GM18499 (cell line): ENCODE data around the gene ABHD17C.
"Not testable (repeated sequence)": the region's sequence is repeated elsewhere in the genome, so short reads cannot be mapped to it uniquely, and the experiment has no call there.

Experiments used
- ATAC-seq: cut with Tn5 transposase; IDR thresholded peaks from one replicate; pipeline ENCODE4 v1.9.1; 2021; ENCODE audit warnings: moderate number of reproducible peaks; ENCODE audit not compliant: insufficient read depth, unreplicated experiment

The ABHD17C gene

DNA sequence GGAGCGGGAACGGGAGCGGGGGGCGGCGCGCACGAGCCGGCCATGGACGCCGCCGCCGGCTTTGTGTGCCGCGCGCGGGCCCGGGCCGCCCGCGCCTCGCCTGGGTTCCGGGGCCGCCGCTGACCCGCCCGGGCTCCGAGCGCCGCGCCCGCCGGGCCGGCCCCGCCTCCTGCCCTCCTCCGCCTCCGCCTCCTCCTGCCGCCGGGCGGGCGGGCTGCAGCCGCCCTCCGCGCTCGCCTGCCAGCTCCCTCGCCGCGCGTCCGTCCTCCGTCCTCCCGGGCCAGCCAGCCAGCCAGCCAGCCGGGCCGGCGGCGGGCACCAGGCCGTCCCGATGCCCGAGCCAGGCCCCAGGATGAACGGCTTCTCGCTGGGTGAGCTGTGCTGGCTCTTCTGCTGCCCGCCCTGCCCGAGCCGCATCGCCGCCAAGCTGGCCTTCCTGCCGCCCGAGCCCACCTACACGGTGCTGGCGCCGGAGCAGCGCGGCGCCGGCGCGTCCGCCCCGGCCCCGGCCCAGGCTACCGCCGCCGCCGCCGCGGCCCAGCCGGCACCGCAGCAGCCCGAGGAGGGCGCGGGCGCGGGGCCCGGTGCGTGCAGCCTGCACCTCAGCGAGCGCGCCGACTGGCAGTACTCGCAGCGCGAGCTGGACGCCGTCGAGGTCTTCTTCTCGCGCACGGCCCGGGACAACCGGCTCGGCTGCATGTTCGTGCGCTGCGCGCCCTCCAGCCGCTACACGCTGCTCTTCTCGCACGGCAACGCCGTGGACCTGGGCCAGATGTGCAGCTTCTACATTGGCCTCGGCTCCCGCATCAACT, at the start of gene ABHD17C:
Gene ABHD17C (plus strand): TSS at position 212 of the 812 bp plus-strand sequence. CDS start 120 bp downstream, at position 332.
- ATAC-seq = no peak

DNA sequence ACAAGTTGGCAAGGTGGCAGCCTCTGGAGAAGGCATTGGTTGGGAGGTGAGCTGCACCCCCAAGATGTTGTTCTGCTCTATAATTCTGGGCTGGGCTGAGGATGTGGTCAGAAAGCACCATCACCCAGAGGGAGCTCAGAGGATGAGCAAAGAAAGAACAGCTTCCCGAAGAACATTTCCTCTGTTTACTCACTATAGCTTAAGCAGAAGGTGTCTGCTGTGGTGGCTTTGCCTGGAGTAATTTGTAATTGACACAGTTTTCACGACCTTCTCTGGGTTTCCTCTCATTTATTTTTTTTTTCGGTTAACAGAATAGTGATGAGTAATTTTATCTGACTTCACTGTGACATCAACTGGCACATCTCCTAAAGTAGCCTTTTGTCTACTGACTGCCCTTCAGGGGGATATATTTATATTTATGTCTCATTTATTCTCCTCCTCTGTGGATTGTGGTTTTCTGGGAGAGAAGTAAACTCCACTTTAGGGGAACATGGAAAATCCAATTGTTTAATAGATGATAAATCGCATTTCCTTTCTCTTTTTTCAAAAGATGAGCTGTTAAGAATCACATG, 49.5 kb upstream of the ABHD17C start:
- ATAC-seq = no peak

- ATAC-seq = not testable (repeated sequence)
Measured at GRCh38 chr15:80647424-80647823, 47.7 kb upstream of the ABHD17C start.

DNA sequence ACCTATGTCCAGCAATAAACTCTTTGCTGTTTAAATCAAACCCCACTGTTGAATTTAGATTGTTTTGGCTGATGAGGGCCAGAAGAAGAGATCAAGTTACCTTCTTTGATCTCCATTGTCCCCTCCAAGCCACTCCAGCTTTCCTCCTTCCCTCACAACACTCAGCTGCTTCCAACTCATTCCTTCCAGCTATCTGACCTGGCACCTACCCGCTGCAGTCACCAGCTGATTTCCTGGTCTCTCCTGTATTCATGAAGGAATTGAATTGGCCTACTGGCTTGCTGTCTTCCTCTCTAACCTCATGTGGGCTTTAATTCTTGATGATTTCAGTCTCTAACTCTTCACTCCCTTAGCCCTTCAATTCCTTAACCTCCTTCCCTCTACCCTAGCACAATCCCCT, 40.8 kb upstream of the ABHD17C start:
- no peak for ATAC-seq

GRCh38 chr15:80659375-80659774, 35.7 kb upstream of the ABHD17C start:
- no peak for ATAC-seq

GRCh38 chr15:80660119-80660518, 35.0 kb upstream of the ABHD17C start:
- ATAC-seq = no peak

DNA sequence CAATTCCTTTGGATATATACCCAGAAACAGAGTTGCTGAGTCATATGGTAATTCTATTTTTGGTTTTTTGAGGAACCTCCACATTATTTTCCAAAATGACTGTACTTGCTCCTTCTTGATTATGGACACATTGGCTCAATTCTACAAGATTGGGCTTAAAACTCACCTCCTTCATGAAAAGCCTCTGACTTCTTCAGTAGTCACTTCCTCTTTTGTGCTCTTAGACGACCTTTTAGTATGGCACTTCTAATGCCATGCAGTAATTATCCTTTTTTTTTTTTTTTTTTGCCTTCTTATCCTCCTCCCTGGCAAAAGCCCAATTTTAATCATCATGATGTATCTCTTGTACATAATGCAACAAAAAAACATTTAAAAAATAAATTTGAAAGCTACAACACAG, 33.0 kb upstream of the ABHD17C start:
- ATAC-seq = no peak

DNA sequence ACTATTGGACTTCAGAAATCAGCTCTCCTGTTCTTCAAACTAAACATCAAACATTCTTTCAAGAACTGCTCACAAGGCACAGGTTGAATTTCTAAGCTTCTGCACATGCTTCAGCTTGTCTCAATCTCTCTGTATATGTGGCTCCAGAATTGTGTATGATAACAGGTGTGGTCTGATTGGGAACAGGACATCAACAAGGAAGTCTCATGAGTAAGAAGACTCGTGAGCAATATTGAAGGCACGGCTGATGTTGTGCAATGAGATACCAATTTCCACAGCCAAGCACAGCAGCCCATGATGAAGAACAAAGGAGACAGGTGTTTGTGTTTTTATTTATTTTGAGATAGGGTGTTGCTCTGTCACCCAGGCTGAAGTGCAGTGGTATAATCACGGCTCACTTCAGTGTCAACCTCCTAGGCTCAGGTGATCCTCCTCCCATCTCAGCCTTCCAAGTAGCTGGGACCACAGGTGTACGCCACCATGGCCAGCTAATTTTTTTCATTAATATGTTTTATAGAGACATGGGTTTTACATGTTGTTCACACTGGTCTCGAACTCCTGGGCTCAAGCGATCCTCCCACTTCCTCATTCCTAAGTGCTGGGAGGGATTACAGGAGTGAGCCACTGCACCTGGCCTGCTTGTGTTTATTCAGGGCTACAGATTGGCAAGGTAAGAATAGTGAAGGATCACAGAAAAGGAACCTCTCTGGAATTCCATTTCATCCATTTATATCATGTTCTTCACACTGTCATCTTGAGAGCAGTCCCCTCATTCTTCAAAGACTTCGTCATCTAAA, 32.2 kb upstream of the ABHD17C start:
- no peak for ATAC-seq

- ATAC-seq = no peak
Measured at GRCh38 chr15:80665151-80665550, 30.0 kb upstream of the ABHD17C start.

DNA sequence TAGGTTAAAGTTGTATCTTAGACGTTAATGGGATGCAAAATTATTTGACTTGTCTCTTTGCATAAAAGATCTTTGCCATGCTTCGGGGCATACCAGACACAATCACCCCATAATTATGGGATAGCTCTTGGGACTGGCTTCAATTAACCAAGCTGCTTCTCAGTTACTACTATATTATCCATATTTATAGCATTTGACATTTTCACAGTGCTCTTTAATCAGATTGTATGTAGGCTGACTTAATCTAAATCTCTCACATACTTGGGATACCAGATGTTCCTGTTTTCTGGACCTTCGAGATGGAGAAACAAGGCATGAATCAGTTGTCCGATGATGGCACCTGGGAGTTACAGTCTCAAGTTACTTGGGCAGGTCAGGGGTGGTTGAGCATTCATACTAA, 27.2 kb upstream of the ABHD17C start:
- ATAC-seq = no peak

DNA sequence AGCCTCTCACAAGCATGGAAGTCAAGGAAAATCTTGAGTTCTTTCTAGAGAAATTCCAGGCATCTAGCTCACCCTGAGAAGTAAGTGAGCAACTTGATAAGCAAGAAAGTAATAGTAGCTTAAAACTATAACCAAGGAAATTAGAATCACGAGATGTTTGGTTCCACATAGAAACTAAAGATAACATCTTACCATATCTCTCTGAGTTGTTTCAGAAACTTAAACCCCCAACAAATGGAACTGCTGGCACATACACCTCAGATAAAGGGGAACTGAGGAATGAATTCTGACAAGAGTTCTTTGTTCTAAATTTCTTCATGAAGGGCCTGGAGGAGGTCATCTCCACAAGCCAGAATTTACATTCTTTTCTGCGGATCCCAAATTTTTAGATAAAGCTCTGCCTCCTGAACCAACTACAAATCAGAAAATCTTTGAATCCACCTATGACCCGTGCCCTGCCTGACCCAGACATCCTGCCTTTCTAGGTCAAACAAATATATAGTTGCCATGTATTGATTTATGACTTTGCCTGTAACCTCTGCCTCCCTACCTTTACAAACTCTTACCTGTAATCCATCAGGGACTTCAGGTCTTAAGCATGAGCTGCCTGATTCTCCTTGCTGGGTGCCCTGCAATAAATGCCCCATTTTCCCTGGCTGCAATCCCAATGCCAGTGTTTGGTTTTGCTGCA, 26.4 kb upstream of the ABHD17C start:
- no peak for ATAC-seq

GRCh38 chr15:80669663-80670273, 25.3 kb upstream of the ABHD17C start:
- ATAC-seq = peak; percentile 57

DNA sequence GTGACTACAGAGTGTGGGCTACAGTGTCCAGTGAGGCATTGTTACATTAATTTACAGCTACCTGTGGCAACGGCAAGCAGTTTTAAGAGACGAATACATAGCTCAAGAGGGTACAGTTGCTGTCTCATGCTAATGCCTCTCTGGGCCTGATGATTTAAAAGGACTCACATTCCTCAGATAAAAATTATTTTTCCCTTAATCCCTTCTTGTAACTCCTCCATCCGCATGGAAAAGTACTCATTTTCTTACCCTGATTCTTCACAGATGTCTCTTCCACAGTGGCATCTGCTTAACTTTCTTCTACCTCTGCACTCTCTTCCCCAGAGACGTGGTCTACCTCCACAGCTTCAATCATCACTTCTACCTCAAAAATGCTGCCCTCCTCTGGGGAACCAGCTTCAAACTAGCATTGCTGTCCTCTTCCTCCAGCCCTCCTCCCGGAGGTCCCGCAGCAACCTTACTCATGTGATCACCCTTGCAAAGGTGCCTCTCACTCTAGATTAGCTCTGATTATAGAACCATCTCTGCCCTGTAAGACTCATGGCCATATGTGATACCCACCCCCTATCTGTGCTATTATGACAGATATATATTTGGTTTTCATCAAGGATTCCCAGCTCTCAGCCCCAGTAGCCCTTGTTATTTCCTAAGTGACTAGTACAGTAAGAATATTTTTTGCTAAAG, 21.4 kb upstream of the ABHD17C start:
- ATAC-seq = no peak

GRCh38 chr15:80674245-80674614, 20.9 kb upstream of the ABHD17C start:
- ATAC-seq = no peak

GRCh38 chr15:80677041-80677440, 18.1 kb upstream of the ABHD17C start:
- no peak for ATAC-seq

DNA sequence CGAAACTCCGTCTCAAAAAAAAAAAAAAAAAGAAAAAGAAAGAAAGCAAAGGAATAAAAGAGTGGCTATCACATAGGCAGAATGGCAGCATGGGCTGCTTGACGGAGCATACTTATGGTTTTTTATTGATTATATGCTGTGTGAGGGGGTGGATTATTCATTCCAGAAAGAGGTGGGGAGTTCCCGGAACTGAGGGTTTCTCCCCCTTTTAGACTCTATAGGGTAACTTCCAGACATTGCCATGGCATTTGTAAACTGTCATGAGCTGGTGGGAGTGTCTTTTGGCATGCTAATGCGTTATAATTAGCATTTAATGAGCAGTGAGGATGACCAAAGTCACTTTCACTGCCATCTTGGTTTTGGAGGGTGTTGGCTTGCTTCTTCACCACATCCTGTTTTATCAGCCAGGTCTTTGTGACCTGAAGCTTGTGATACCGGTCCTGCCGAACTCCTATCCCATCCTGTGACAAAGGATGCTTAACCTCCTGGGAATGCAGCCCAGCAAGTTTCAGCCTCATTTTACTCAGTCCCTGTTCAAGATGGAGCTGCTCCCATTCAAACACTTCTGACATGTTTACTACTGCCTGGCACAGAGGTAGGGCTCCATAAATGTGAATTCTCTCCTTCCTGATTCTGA, 15.8 kb upstream of the ABHD17C start:
- ATAC-seq = no peak

DNA sequence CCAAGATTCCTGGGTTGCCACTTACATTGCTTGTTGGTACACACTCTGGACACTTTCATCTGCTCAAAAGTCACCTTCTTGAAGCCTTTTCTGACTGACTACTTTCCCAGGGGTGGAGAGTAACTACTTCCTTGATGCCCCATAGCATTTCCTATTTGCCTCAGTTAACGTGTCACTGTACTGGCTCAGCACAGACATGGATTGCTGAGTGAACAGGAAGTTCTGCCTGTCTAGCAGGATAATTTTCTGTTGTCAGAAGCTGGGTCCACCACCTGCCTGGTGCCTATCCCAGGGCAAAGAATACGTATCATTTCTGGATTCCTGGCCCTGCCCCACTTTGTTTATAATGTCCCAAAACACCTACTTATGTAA, 15.3 kb upstream of the ABHD17C start:
- no peak for ATAC-seq

DNA sequence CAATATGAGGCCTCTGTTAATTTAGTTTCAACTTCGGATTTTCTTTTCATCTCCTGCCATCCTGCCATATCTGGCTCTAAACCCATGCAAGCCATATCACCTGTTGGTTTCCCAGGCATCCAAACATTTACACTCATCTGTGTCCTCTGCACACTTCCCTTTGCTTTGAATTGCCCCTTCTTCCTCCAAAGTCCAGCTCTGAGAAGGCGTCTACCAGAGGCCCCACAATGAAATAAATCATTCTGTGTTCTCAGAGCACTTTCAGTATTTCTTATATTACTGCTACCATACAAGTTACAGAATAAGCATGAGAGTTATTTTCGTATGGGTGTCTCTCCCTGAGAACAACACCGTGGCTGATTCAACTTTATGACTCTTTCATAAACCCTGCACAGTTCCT, 12.9 kb upstream of the ABHD17C start:
- no peak for ATAC-seq

GRCh38 chr15:80684697-80685096, 10.4 kb upstream of the ABHD17C start:
- no peak for ATAC-seq
